Activated CD8-positive, alpha-beta T cell treated with anti-CD3 and anti-CD28 coated beads, Interleukin-2, amount 10 ng/mL, durations not matched to agents 7 days and 5 days (primary cell): ENCODE results near the gene CARMIL1. TPM values are rescaled to one million over a fixed set of nuclear protein-coding genes. Genes with fewer than 3 reads are reported as not detected.

Experiments used
- ATAC-seq: fragments of 150-1000 bp; cut with Tn5 transposase; one replicate; pipeline ENCODE4 v1.10.0; 2021; ENCODE audit warnings: moderate library complexity
- CTCF ChIA-PET: fragments of 350-600 bp; sonication (Branson Sonifier 250); formaldehyde crosslinking; loops from one replicate; lab custom pipeline; 2021; ENCODE audit warnings: antibody characterized with exemption; lab: Charles Lee
- POLR2A ChIA-PET: fragments of 350-600 bp; sonication (Branson Sonifier 250); formaldehyde crosslinking; loops from one replicate; lab custom pipeline; 2021; ENCODE audit warnings: antibody characterized with exemption; lab: Charles Lee
- DNase-seq: peaks from one replicate; pipeline ENCODE4 v3.0.0-alpha.2; 2020
- H3K27ac Mint-ChIP-seq: one replicate; pipeline ENCODE4 v1.8.0; 2021; ENCODE audit warnings: mild to moderate bottlenecking, mixed read lengths
- H3K27me3 Mint-ChIP-seq: one replicate; pipeline ENCODE4 v1.8.0; 2021; ENCODE audit warnings: low read depth, mixed read lengths
- H3K36me3 Mint-ChIP-seq: one replicate; pipeline ENCODE4 v1.8.0; 2021; ENCODE audit warnings: low read depth, mixed read lengths
- H3K4me1 Mint-ChIP-seq: one replicate; pipeline ENCODE4 v1.8.0; 2021; ENCODE audit warnings: low read depth, mixed read lengths
- H3K4me3 Mint-ChIP-seq: one replicate; pipeline ENCODE4 v1.8.0; 2021; ENCODE audit warnings: mild to moderate bottlenecking, mixed read lengths
- H3K9me3 Mint-ChIP-seq: one replicate; pipeline ENCODE4 v1.8.0; 2022; ENCODE audit warnings: mixed read lengths; ENCODE audit not compliant: insufficient read depth
- total RNA-seq, 2 experiments: library from RNA; stranded (reverse); gene quantifications; one replicate each; pipeline ENCODE4 v1.2.3, GENCODE V29; 2021

The CARMIL1 gene
- total RNA-seq, 2 experiments from 2014 or later = 4.6 to 4.8 TPM

DNA sequence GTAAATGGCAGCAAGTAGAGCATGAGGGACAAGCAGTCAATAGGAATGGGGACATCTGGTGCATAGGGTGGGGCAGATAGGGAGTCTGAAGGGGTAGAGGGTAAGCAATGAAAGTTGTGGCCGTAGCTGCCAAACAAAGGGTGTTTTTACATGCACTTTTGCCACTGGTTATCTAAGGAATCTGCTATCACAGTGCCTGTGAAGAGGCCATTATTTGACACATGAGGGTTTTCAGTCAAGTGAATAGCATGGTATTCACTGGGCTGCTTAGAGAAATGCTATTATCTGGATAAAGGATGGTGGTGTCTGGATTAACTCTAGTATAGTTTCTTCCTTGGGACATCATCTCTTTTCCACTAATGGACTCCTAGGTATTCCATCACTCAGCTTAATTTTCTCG lies 118.2 kb downstream of the CARMIL1 start:
- DNase-seq (no peak), ATAC-seq (no peak)
- Mint-ChIP-seq H3K9me3 (no peaks in the 10 kb centered on the region), H3K4me3 (no peak overlapping the region), H3K36me3 (no peaks in the 10 kb centered on the region), H3K27ac (no peak overlapping the region), H3K4me1 (no peaks in the 10 kb centered on the region), H3K27me3 (no peaks in the 10 kb centered on the region)
- POLR2A ChIA-PET = no interaction called here
- CTCF ChIA-PET = interaction anchor here (0.9 to 1.0 kb wide), 2 partner anchors 30 to 119 kb away, joined by 3 read pairs; no protein-coding TSS in a partner anchor

DNA sequence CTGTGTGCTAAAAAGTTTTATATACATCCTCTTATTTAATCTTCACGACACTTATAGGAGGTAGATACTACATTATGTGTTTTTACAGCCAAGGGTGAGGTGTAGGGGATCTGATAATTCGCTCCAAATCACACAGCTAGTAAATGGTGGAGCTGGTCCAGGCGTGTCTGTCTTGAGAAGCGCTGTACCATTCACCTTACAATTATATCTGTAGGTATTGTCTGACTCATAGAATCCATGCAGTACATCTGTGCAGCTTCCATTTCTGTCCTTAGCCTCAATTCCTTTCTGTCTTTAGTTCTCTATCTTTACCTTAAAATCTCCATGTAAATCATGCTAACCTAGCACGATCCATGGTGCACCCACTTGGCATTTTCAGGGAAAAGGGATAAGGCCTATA lies 120.7 kb downstream of the CARMIL1 start:
- Mint-ChIP-seq H3K27me3 (no peaks in the 10 kb centered on the region), H3K4me1 (peaks cover 14% of the 10 kb centered on the region), H3K36me3 (no peaks in the 10 kb centered on the region), H3K27ac (no peak overlapping the region), H3K9me3 (no peaks in the 10 kb centered on the region), H3K4me3 (no peak overlapping the region)
- ChIA-PET POLR2A (no interaction called here), CTCF (interaction anchor here (1.1 to 1.5 kb wide), 3 partner anchors 9 to 134 kb away, joined by 3 to 5 read pairs (median 4); no protein-coding TSS in a partner anchor)
- ATAC-seq (no peak), DNase-seq (no peak)

DNA sequence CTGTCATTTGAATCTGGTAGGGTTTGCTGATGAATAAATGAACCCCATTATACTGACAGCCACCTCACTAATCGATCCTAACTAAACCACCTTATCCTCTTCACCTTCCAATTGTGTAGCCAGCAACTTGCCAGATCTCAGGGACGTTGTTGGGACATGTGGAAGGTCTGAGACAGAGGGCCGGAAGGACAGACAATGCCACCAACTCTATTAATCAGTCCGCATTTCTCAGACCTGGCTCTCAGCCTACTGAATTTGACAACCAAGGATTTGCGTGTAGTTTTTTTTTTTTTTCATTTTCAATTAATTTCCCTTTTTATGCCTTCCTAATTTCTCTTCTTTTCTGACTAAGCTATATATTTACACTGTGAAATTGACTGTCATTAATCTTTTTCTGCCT lies 122.5 kb downstream of the CARMIL1 start:
- POLR2A ChIA-PET = no interaction called here
- Mint-ChIP-seq H3K27me3 (no peaks in the 10 kb centered on the region), H3K27ac (no peak overlapping the region), H3K9me3 (no peaks in the 10 kb centered on the region), H3K4me1 (peaks cover 14% of the 10 kb centered on the region), H3K4me3 (no peak overlapping the region), H3K36me3 (no peaks in the 10 kb centered on the region)
- ATAC-seq (no peak), DNase-seq (no peak)
- CTCF ChIA-PET = interaction anchor here (1.3 kb wide), 2 partner anchors 14 to 88 kb away, joined by 3 to 4 read pairs; no protein-coding TSS in a partner anchor

DNA sequence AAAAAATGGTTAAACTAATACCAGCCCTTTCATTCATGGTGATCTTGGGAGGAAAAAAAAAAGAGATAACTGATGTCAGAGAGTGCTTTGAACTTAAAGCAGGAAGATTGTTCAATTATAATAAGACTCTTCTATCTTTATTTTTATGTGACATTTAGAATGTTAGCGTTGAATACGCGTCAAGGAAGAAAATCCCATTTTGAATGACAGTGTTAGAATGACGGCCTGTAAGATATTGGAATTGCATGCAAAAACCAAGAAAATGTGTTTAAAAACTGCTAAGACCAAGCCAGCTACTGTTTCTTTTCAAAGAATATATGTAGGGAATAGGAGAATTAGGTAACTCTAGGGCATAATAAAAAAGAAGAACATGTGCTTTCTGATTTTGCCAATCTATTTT lies 123.0 kb downstream of the CARMIL1 start:
- Mint-ChIP-seq H3K4me1 (peaks cover 14% of the 10 kb centered on the region), H3K9me3 (no peaks in the 10 kb centered on the region), H3K27me3 (no peaks in the 10 kb centered on the region), H3K4me3 (no peak overlapping the region), H3K36me3 (no peaks in the 10 kb centered on the region), H3K27ac (no peak overlapping the region)
- ChIA-PET CTCF (interaction anchor here (1.3 to 1.6 kb wide), 2 partner anchors 35 to 88 kb away, joined by 4 to 6 read pairs; no protein-coding TSS in a partner anchor), POLR2A (no interaction called here)
- ATAC-seq = no peak
- DNase-seq = no peak

DNA sequence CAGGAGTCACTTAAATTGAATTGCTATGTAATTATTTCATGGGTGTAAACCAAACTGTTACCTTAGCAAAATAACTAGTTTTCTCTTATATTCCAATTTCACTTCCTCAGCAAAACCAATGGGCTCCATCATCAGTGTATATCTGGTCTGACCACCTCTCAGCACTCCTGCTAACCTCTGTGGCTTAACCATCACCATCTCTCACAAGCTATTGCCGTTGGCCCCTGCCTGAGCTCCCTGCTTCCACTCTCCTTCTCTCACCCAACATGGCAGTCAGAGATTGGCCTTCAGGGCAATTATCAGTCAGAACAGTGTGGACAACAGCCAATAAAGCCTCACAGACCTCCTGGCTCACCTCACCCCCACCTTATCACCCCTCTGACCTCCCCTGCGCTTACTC lies 124.0 kb downstream of the CARMIL1 start:
- DNase-seq (no peak), ATAC-seq (no peak)
- H3K27me3 Mint-ChIP-seq = no peaks in the 10 kb centered on the region
- H3K27ac Mint-ChIP-seq = no peak overlapping the region
- no peaks in the 10 kb centered on the region for H3K9me3 Mint-ChIP-seq
- ChIA-PET POLR2A (no interaction called here), CTCF (interaction anchor here (1.1 to 4.0 kb wide), 5 partner anchors 33 to 137 kb away, joined by 4 to 22 read pairs (median 8); partner anchors contain the start of gene CARMIL1)
- H3K4me1 Mint-ChIP-seq = peaks cover 14% of the 10 kb centered on the region
- no peaks in the 10 kb centered on the region for H3K36me3 Mint-ChIP-seq
- no peak overlapping the region for H3K4me3 Mint-ChIP-seq

DNA sequence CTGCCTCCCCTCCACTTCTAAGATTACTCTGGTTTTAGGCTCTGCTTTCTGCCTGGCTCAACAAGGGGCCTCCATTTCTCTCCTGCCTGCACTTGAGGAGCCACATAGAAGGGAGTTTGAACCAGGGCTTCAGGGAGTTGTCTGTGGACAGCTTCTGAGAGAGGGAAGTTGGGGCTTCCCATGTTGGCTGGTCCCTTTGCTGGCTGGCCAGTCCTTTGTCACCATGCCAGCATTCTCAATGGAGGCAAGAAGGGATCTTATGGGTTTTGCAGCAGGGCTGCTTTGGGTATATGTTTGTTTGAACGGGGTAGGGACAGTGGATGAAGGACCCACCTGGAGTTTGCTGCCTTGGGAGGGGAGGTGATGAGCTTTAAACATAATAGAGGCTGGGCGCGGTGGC lies 124.9 kb downstream of the CARMIL1 start:
- POLR2A ChIA-PET = interaction anchor here (0.8 to 2.1 kb wide), 6 partner anchors 9 to 617 kb away, joined by 3 to 7 read pairs (median 5); a partner anchor contains a TSS
- peaks cover 14% of the 10 kb centered on the region for H3K4me1 Mint-ChIP-seq
- no peaks in the 10 kb centered on the region for H3K9me3 Mint-ChIP-seq
- no peak for ATAC-seq
- no peaks in the 10 kb centered on the region for H3K36me3 Mint-ChIP-seq
- no peak for DNase-seq
- H3K4me3 Mint-ChIP-seq = no peak overlapping the region
- H3K27ac Mint-ChIP-seq = no peak overlapping the region
- CTCF ChIA-PET = interaction anchor here (1.1 to 4.0 kb wide), 11 partner anchors 10 to 138 kb away, joined by 3 to 22 read pairs (median 5); partner anchors contain the start of gene CARMIL1
- H3K27me3 Mint-ChIP-seq = no peaks in the 10 kb centered on the region

DNA sequence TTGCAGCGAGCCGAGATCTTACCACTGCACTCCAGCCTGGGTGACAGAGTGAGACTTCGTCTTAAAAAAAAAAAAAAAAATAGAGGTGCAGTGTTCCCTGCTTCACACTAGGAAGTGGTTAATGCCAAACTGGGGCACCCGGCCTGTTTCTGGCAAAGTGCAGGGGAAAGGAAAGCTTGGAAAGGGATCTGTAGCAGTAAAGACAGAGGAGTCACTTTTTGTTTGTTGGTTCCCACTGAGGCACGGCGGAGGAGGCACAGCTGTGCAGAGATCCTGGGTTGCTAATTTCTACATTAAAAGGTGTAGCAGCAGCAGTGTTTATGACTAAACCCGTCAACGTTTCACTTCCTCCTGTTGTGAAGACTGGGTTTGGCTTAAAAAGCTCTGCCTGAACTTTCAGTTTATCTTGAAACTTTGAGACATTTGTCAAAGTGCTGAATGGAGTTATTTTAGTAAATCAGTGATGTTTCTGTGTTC lies 125.6 kb downstream of the CARMIL1 start:
- Mint-ChIP-seq H3K9me3 (no peaks in the 10 kb centered on the region), H3K36me3 (no peaks in the 10 kb centered on the region), H3K4me1 (peaks cover 17% of the 10 kb centered on the region), H3K27me3 (no peaks in the 10 kb centered on the region), H3K27ac (no peak overlapping the region), H3K4me3 (no peak overlapping the region)
- ATAC-seq (peak; percentile 85), DNase-seq (peak; percentile 57)
- POLR2A ChIA-PET = interaction anchor here (0.8 to 2.1 kb wide), 9 partner anchors 8 to 617 kb away, joined by 3 to 7 read pairs (median 4); a partner anchor contains a TSS
- CTCF ChIA-PET = interaction anchor here (1.1 to 4.0 kb wide), 12 partner anchors 9 to 139 kb away, joined by 3 to 22 read pairs (median 4); no protein-coding TSS in a partner anchor

DNA sequence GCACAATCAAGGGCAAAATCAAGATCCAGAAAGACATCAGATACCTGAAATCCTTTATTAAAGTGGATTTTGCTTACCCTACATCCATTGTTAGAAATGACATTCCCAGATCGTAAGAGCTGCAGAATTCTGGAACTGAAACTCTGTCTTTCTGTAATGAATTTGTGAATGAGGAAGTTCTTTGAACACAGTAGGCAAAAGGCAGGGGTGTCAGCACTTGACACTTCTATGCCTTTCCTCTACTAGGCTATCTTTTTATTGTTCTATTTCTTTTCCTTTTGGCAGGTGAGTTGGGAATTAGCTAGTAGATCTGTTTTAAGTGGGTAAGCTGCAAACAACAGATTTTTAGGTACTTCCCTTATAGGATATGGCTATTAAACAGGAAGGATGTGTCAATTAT lies 126.3 kb downstream of the CARMIL1 start:
- ATAC-seq (no peak), DNase-seq (no peak)
- Mint-ChIP-seq H3K36me3 (no peaks in the 10 kb centered on the region), H3K27ac (no peak overlapping the region), H3K4me1 (peaks cover 23% of the 10 kb centered on the region), H3K9me3 (no peaks in the 10 kb centered on the region), H3K4me3 (no peak overlapping the region), H3K27me3 (no peaks in the 10 kb centered on the region)
- ChIA-PET POLR2A (interaction anchor here (0.8 to 2.1 kb wide), 7 partner anchors 16 to 616 kb away, joined by 4 to 7 read pairs (median 6); a partner anchor contains a TSS), CTCF (interaction anchor here (1.3 to 4.0 kb wide), 7 partner anchors 9 to 140 kb away, joined by 3 to 22 read pairs (median 6); no protein-coding TSS in a partner anchor)

DNA sequence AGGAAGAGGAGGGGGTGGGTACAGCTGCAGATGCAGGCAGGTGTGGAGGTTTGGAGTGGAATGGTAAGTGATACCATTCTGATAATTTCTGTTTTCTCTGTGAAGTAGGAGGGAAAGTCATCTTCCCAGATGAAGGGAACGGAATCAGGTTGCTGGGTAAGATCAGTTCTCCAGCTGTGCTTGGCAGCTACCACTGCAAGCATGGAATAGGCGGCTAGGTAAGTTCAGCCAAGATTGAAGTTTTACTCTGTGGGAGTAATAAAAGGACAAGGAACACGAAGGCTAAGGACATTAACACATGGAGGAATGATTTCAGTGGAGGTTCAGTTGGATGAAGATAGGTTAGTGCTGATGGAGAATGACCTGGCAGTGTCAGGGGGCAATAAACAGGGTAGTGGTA lies 128.3 kb downstream of the CARMIL1 start:
- H3K27me3 Mint-ChIP-seq = no peaks in the 10 kb centered on the region
- no peak overlapping the region for H3K4me3 Mint-ChIP-seq
- peaks cover 33% of the 10 kb centered on the region for H3K4me1 Mint-ChIP-seq
- no peaks in the 10 kb centered on the region for H3K9me3 Mint-ChIP-seq
- ChIA-PET POLR2A (interaction anchor here (1.0 kb wide), 1 partner anchor 40 kb away, joined by 3 read pairs; no protein-coding TSS in a partner anchor), CTCF (interaction anchor here (1.3 kb wide), 2 partner anchors 128 to 142 kb away, joined by 3 read pairs; partner anchors contain the start of gene CARMIL1)
- ATAC-seq (no peak), DNase-seq (no peak)
- no peak overlapping the region for H3K27ac Mint-ChIP-seq
- no peaks in the 10 kb centered on the region for H3K36me3 Mint-ChIP-seq

DNA sequence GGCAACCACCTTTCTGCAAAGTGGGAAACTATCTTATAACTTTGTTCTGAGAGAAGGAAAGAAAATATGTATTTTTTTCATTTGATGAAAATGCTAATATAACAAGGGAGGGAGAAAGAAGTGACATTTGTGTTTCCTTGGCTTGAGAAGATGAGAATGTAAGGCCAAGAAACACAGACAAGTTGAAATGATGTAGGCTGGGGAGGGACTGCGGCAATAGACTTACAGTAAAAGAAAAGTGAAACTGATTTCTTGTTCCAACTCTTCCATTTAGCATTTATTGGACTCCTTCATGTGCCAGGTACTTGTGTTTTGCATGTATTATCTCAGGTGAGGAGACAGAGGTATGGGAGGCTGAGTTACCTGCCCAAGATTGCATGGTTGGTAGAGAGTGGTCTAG lies 130.9 kb downstream of the CARMIL1 start:
- POLR2A ChIA-PET = no interaction called here
- no peaks in the 10 kb centered on the region for H3K36me3 Mint-ChIP-seq
- ATAC-seq (peak; percentile 32), DNase-seq (no peak)
- H3K27me3 Mint-ChIP-seq = no peaks in the 10 kb centered on the region
- H3K9me3 Mint-ChIP-seq = no peaks in the 10 kb centered on the region
- H3K27ac Mint-ChIP-seq = peak overlapping the region; percentile 81
- CTCF ChIA-PET = no interaction called here
- peaks cover 44% of the 10 kb centered on the region for H3K4me1 Mint-ChIP-seq
- peak overlapping the region; percentile 55 for H3K4me3 Mint-ChIP-seq

DNA sequence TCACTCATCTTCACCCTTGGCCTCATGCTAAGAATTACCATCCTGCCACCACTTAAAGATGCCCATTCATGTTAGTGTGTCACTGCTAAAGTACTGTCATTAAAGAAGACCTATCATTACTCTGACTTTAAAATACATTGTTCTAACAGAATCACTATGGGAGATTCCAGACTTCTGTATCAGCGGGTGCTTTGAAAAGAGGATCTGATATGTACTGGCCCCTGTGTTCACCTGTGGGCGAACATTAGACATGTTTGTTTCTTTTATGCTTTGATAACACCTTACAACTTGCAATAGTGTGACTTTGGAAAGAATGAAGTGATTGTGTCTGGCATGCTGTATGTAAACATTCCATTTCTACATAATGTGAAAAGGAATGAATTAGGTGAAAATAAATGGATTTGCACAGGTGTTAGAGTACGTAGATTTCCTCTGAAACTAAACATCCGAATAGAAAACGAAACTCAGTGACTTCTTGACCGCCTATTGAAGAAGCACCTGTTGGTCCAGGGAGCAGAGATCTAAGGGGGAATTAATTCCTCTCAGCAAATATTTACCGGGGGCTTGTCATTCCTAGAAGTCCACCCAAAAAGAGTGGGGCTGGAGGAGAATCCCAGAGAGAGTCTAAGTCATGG lies 132.3 kb downstream of the CARMIL1 start:
- ATAC-seq = no peak
- H3K4me3 Mint-ChIP-seq = no peak overlapping the region
- CTCF ChIA-PET = no interaction called here
- H3K9me3 Mint-ChIP-seq = no peaks in the 10 kb centered on the region
- H3K27me3 Mint-ChIP-seq = no peaks in the 10 kb centered on the region
- DNase-seq = no peak
- POLR2A ChIA-PET = no interaction called here
- no peaks in the 10 kb centered on the region for H3K36me3 Mint-ChIP-seq
- peaks cover 45% of the 10 kb centered on the region for H3K4me1 Mint-ChIP-seq
- no peak overlapping the region for H3K27ac Mint-ChIP-seq
